ENCODE results near the gene KLHL13. TPM values are rescaled to one million over a fixed set of nuclear protein-coding genes. Genes with fewer than 3 reads are reported as not detected.

Gene KLHL13
- total RNA-seq, 1 experiment from 2014 or later: not detected

GRCh38 chrX:117987373-117987772 lies 129.2 kb downstream of the KLHL13 start:
- DNase-seq: no peak
- Histone ChIP-seq H3K79me2 (ENCODE audit: low read depth) (no peaks in the 10 kb centered on the region), H3K9me3 (ENCODE audit: insufficient read depth, low read depth) (no peaks in the 10 kb centered on the region), H3F3A (ENCODE audit: insufficient read depth, low read depth) (no peaks in the 10 kb centered on the region), H3K4me3 (no peak overlapping the region), H3K27ac (no peak overlapping the region), H3K4me1 (replicated peaks; ENCODE audit: insufficient read depth) (no peaks in the 10 kb centered on the region), H3K36me3 (ENCODE audit: low read depth) (no peaks in the 10 kb centered on the region), H4K20me1 (ENCODE audit: insufficient read depth) (no peaks in the 10 kb centered on the region), H3K4me2 (no peak overlapping the region), H2AFZ (no peak overlapping the region), H3K9me2 (ENCODE audit: insufficient read depth) (no peaks in the 10 kb centered on the region), H3K27me3 (ENCODE audit: insufficient read depth, low read depth) (no peaks in the 10 kb centered on the region)
- TF ChIP-seq CTCF (conservative IDR thresholded peaks at IDR 0.05) (no peak), EZH2 (IDR thresholded peaks at IDR 0.05; ENCODE audit: low read depth) (no peak)
- intact Hi-C loops (cut with micrococcal nuclease; ENCODE audit: unreplicated experiment): no loop called here
- ChIA-PET POLR2A (ENCODE audit: unreplicated experiment) (no interaction called here), CTCF (no interaction called here)
- BruUV-seq (replicated peaks): no TSS peak

GRCh38 chrX:117985241-117985640 lies 131.4 kb downstream of the KLHL13 start:
- Histone ChIP-seq H3K4me1 (replicated peaks; ENCODE audit: insufficient read depth) (no peaks in the 10 kb centered on the region), H3K9me3 (ENCODE audit: insufficient read depth, low read depth) (no peaks in the 10 kb centered on the region), H4K20me1 (ENCODE audit: insufficient read depth) (no peaks in the 10 kb centered on the region), H3K9me2 (ENCODE audit: insufficient read depth) (no peaks in the 10 kb centered on the region), H3K27ac (no peak overlapping the region), H3K4me3 (no peak overlapping the region), H3K27me3 (ENCODE audit: insufficient read depth, low read depth) (no peaks in the 10 kb centered on the region), H3K4me2 (no peak overlapping the region), H3K79me2 (ENCODE audit: low read depth) (no peaks in the 10 kb centered on the region), H2AFZ (no peak overlapping the region), H3F3A (ENCODE audit: insufficient read depth, low read depth) (no peaks in the 10 kb centered on the region), H3K36me3 (ENCODE audit: low read depth) (no peaks in the 10 kb centered on the region)
- intact Hi-C loops (cut with micrococcal nuclease; ENCODE audit: unreplicated experiment): no loop called here
- no peak for TF ChIP-seq CTCF (conservative IDR thresholded peaks at IDR 0.05)
- no peak for TF ChIP-seq EZH2 (IDR thresholded peaks at IDR 0.05; ENCODE audit: low read depth)
- POLR2A ChIA-PET (ENCODE audit: unreplicated experiment): no interaction called here
- CTCF ChIA-PET: no interaction called here
- BruUV-seq (replicated peaks): no TSS peak
- no peak for DNase-seq

GRCh38 chrX:117982694-117983392 lies 133.8 kb downstream of the KLHL13 start:
- Histone ChIP-seq H3K4me3 (no peak overlapping the region), H3K27ac (no peak overlapping the region), H3K9me2 (ENCODE audit: insufficient read depth) (no peaks in the 10 kb centered on the region), H3K27me3 (ENCODE audit: insufficient read depth, low read depth) (no peaks in the 10 kb centered on the region), H3K79me2 (ENCODE audit: low read depth) (no peaks in the 10 kb centered on the region), H3F3A (ENCODE audit: insufficient read depth, low read depth) (no peaks in the 10 kb centered on the region), H2AFZ (no peak overlapping the region), H3K36me3 (ENCODE audit: low read depth) (no peaks in the 10 kb centered on the region), H3K4me1 (replicated peaks; ENCODE audit: insufficient read depth) (no peaks in the 10 kb centered on the region), H3K4me2 (no peak overlapping the region), H3K9me3 (ENCODE audit: insufficient read depth, low read depth) (no peaks in the 10 kb centered on the region), H4K20me1 (ENCODE audit: insufficient read depth) (no peaks in the 10 kb centered on the region)
- intact Hi-C loops (cut with micrococcal nuclease; ENCODE audit: unreplicated experiment): no loop called here
- no peak for TF ChIP-seq CTCF (conservative IDR thresholded peaks at IDR 0.05)
- no peak for DNase-seq
- POLR2A ChIA-PET (ENCODE audit: unreplicated experiment): no interaction called here
- no TSS peak for BruUV-seq (replicated peaks)
- CTCF ChIA-PET: no interaction called here
